ENCODE results near the gene EPB42. TPM values are rescaled to one million over a fixed set of nuclear protein-coding genes. Genes with fewer than 3 reads are reported as not detected.

Gene EPB42
- total and polyA plus RNA-seq, 2 of the 4 experiments (the other 2 are of a cell fraction): not detected

DNA sequence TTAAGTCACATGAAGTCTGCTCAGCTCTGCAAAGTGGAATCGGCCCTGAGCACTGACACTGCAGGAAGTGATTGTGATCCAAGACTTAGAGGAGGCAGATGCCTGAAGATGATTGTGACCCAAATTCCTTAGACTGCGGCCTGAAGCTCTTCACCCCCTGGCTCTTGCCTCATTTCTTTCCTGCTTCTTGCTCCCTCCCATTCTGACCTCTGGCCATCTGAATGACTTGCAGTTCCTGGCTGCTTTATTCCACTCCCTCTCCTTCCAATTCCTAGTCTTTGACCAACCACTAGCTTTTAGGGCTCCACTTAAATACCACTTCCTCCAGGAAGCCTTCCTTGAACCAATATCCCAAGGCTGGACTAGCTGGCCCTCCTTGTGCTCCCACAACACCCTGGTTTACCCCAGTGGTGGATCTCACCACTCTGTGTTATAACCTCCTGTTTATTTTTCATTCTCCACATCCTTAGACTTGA, 9.9 kb upstream of the EPB42 start:
- no peak overlapping the region for H3K9ac ChIP-seq (ENCODE audit: low read depth, low read length)
- H4K5ac ChIP-seq (ENCODE audit: low read depth, low read length): no peak overlapping the region
- H3K27me3 ChIP-seq (ENCODE audit: control insufficient read depth, insufficient read depth, low read length): peaks cover 46% of the 10 kb centered on the region
- H3K23ac ChIP-seq (ENCODE audit: low read depth, low read length): no peak overlapping the region
- H3K4me2 ChIP-seq (ENCODE audit: low read depth, low read length): no peak overlapping the region
- no peak overlapping the region for H3K27ac ChIP-seq (ENCODE audit: insufficient read depth, low read length)
- H3K9me1 ChIP-seq (ENCODE audit: insufficient read depth, low read length): no peaks in the 10 kb centered on the region
- ATAC-seq (ENCODE audit: low read depth) (0 out of 2 replicates have a peak, but pooled peaks have one; percentile 14), DNase-seq (no peak)
- no TSS peak for BruUV-seq (replicated peaks)
- H4K91ac ChIP-seq (ENCODE audit: insufficient read depth, low read depth, low read length): no peak overlapping the region
- H2BK5ac ChIP-seq (ENCODE audit: low read depth, low read length, poor library complexity, severe bottlenecking): no peak overlapping the region
- no peaks in the 10 kb centered on the region for H3K36me3 ChIP-seq (ENCODE audit: control insufficient read depth, insufficient read depth, low read length)
- no peak overlapping the region for H4K8ac ChIP-seq (ENCODE audit: low read depth in 2 of 2, low read length in 2 of 2)
- H3K14ac ChIP-seq (replicated peaks; ENCODE audit: low read depth, low read length): no peak overlapping the region
- no peak overlapping the region for H3K56ac ChIP-seq (ENCODE audit: extremely low read depth, insufficient read depth, low read length)
- H3K4me3 ChIP-seq (ENCODE audit: insufficient read depth, low read depth, low read length): no peak overlapping the region
- in situ Hi-C loops (cut with MboI; ENCODE audit: low sequenced_read_pairs) (no loop called here), intact Hi-C loops (cut with micrococcal nuclease) (no loop called here), dilution Hi-C loops (cut with HindIII; ENCODE audit: low sequenced_read_pairs, unreplicated experiment) (no loop called here)
- no peaks in the 10 kb centered on the region for H3K4me1 ChIP-seq (ENCODE audit: control insufficient read depth, insufficient read depth, low read length)
- no peak overlapping the region for H3K18ac ChIP-seq (ENCODE audit: low read depth, low read length)
- no peak overlapping the region for H2AK5ac ChIP-seq (ENCODE audit: low read depth, low read length)
- TF ChIP-seq CHD1 (IDR thresholded peaks at IDR 0.05; ENCODE audit: low read depth, low read length): no peak
- TF ChIP-seq POLR2A (IDR thresholded peaks at IDR 0.05; ENCODE audit: low read depth, low read length): no peak
- TF ChIP-seq, protein P1, sequence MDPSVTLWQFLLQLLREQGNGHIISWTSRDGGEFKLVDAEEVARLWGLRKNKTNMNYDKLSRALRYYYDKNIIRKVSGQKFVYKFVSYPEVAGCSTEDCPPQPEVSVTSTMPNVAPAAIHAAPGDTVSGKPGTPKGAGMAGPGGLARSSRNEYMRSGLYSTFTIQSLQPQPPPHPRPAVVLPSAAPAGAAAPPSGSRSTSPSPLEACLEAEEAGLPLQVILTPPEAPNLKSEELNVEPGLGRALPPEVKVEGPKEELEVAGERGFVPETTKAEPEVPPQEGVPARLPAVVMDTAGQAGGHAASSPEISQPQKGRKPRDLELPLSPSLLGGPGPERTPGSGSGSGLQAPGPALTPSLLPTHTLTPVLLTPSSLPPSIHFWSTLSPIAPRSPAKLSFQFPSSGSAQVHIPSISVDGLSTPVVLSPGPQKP (IDR thresholded peaks at IDR 0.05; ENCODE audit: borderline replicate concordance, low read depth, low read length): no peak
- TF ChIP-seq FOS (IDR thresholded peaks at IDR 0.05; ENCODE audit: low read depth, low read length): no peak
- no peak for TF ChIP-seq RFX5 (IDR thresholded peaks at IDR 0.05; ENCODE audit: low read depth, low read length)
- no peak for TF ChIP-seq MXI1 (IDR thresholded peaks at IDR 0.05; ENCODE audit: borderline replicate concordance, low read depth, low read length)
- no peak for TF ChIP-seq MAFK (IDR thresholded peaks at IDR 0.05; ENCODE audit: low read depth, low read length)
- no peak for TF ChIP-seq NFE2L2 (IDR thresholded peaks at IDR 0.05; ENCODE audit: low read depth, low read length)
- no peak for TF ChIP-seq SMC3 (IDR thresholded peaks at IDR 0.05; ENCODE audit: low read depth, low read length)
- TF ChIP-seq MAZ (IDR thresholded peaks at IDR 0.05; ENCODE audit: borderline replicate concordance, low read depth, low read length): no peak
- TF ChIP-seq BHLHE40 (IDR thresholded peaks at IDR 0.05; ENCODE audit: low read depth, low read length): no peak
- TF ChIP-seq, protein P2, sequence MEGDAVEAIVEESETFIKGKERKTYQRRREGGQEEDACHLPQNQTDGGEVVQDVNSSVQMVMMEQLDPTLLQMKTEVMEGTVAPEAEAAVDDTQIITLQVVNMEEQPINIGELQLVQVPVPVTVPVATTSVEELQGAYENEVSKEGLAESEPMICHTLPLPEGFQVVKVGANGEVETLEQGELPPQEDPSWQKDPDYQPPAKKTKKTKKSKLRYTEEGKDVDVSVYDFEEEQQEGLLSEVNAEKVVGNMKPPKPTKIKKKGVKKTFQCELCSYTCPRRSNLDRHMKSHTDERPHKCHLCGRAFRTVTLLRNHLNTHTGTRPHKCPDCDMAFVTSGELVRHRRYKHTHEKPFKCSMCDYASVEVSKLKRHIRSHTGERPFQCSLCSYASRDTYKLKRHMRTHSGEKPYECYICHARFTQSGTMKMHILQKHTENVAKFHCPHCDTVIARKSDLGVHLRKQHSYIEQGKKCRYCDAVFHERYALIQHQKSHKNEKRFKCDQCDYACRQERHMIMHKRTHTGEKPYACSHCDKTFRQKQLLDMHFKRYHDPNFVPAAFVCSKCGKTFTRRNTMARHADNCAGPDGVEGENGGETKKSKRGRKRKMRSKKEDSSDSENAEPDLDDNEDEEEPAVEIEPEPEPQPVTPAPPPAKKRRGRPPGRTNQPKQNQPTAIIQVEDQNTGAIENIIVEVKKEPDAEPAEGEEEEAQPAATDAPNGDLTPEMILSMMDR (conservative IDR thresholded peaks at IDR 0.05; ENCODE audit: low read depth, low read length): no peak
- TF ChIP-seq RAD21 (IDR thresholded peaks at IDR 0.05; ENCODE audit: low read length): no peak
- TF ChIP-seq RCOR1 (IDR thresholded peaks at IDR 0.05; ENCODE audit: insufficient replicate concordance, low read length): no peak
- TF ChIP-seq, protein P3, sequence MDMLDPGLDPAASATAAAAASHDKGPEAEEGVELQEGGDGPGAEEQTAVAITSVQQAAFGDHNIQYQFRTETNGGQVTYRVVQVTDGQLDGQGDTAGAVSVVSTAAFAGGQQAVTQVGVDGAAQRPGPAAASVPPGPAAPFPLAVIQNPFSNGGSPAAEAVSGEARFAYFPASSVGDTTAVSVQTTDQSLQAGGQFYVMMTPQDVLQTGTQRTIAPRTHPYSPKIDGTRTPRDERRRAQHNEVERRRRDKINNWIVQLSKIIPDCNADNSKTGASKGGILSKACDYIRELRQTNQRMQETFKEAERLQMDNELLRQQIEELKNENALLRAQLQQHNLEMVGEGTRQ (IDR thresholded peaks at IDR 0.05; ENCODE audit: low read depth, low read length): no peak
- TF ChIP-seq CEBPB (IDR thresholded peaks at IDR 0.05; ENCODE audit: low read depth, low read length): no peak
- no peaks in the 10 kb centered on the region for H4K20me1 ChIP-seq (ENCODE audit: insufficient read depth, low read length)
- H3K79me1 ChIP-seq (ENCODE audit: low read depth in 1 of 2, low read length in 2 of 2): no peaks in the 10 kb centered on the region
- no peak overlapping the region for H2AFZ ChIP-seq (replicated peaks; ENCODE audit: low read length, poor library complexity)
- H2BK120ac ChIP-seq (ENCODE audit: low read depth, low read length): no peak overlapping the region
- 57% methylated on average over 1 of the region's 2 CpGs; no CpG with 5 or more reads in 1 of the 2 experiments for WGBS, 2 experiments (ENCODE audit: extremely low coverage in 2 of 2, insufficient read length in 1 of 2)
- no peak overlapping the region for H2AK9ac ChIP-seq (replicated peaks; ENCODE audit: low read depth, low read length, poor library complexity)
- H2BK15ac ChIP-seq (ENCODE audit: low read depth, low read length): no peak overlapping the region
- no peak overlapping the region for H3K4ac ChIP-seq (ENCODE audit: low read depth, low read length)
- H2BK20ac ChIP-seq (ENCODE audit: low read depth, low read length): no peak overlapping the region
- H3K9me3 ChIP-seq (ENCODE audit: control insufficient read depth, insufficient read depth, low read length): no peaks in the 10 kb centered on the region
- POLR2A ChIA-PET (ENCODE audit: unreplicated experiment): no interaction called here
- CTCF ChIA-PET: interaction anchor here (0.5 kb wide), 1 partner anchor 15 kb away, joined by 3 read pairs; no protein-coding TSS in a partner anchor

Data from IMR-90 (cell line).